Measurements from ENCODE around the gene PAF1.

- no peak for TF ChIP-seq CTCF (IDR thresholded peaks at IDR 0.05; ENCODE audit: insufficient read depth, low read length)
- no peak for TF ChIP-seq POLR2AphosphoS5 (IDR thresholded peaks at IDR 0.05; ENCODE audit: low read depth)
- no peak for TF ChIP-seq REST (IDR thresholded peaks at IDR 0.05; ENCODE audit: insufficient replicate concordance, low read depth)
- TF ChIP-seq SPI1 (IDR thresholded peaks at IDR 0.05; ENCODE audit: borderline replicate concordance, low read depth), result no peak
These were observed 21.7 kb downstream of the PAF1 start for GRCh38 chr19:39369200-39369599.

Measured in HL-60 (cell line).